Progenitor cell of endocrine pancreas (in vitro differentiated cells): ENCODE data around the gene NOS1AP. TPM values are rescaled to one million over a fixed set of nuclear protein-coding genes. Genes with fewer than 3 reads are reported as not detected.

Source experiments
- DNase-seq: peaks from one replicate; pipeline ENCODE4 v3.0.0; 2021; ENCODE audit warnings: low spot score; ENCODE audit not compliant: unreplicated experiment
- H3K27ac Mint-ChIP-seq: 2 replicates; pipeline ENCODE4 v1.8.0; 2021; ENCODE audit warnings: mild to moderate bottlenecking, moderate library complexity, mixed read lengths
- H3K27me3 Mint-ChIP-seq: 2 replicates; pipeline ENCODE4 v1.8.0; 2021; ENCODE audit warnings: mixed read lengths
- H3K36me3 Mint-ChIP-seq: 2 replicates; pipeline ENCODE4 v1.8.0; 2022; ENCODE audit warnings: mixed read lengths; ENCODE audit not compliant: insufficient read depth
- H3K4me1 Mint-ChIP-seq: 2 replicates; pipeline ENCODE4 v1.8.0; 2021; ENCODE audit warnings: low read depth, mixed read lengths
- H3K4me3 Mint-ChIP-seq: 2 replicates; pipeline ENCODE4 v1.8.0; 2021; ENCODE audit warnings: low read depth, mild to moderate bottlenecking, moderate library complexity, mixed read lengths
- H3K9me3 Mint-ChIP-seq: 2 replicates; pipeline ENCODE4 v1.8.0; 2021; ENCODE audit warnings: low read depth, mixed read lengths
- total RNA-seq: library from RNA; stranded (reverse); gene quantifications from 2 replicates; pipeline ENCODE4 v1.2.1, GENCODE V29; 2021
- TF ChIP-seq, protein P1 (sequence below): fragments of 200-600 bp; sonication (generic); IDR thresholded peaks from one replicate; pipeline ENCODE4 v1.5.0; 2021; ENCODE audit warnings: antibody characterized with exemption, mild to moderate bottlenecking; ENCODE audit not compliant: unreplicated experiment

Gene NOS1AP
- total RNA-seq, 1 donor from 2014 or later = 5.6 TPM

- Mint-ChIP-seq H3K4me3 (no peak overlapping the region), H3K36me3 (no peaks in the 10 kb centered on the region), H3K27ac (no peak overlapping the region), H3K9me3 (no peaks in the 10 kb centered on the region), H3K27me3 (peaks cover 5% of the 10 kb centered on the region), H3K4me1 (peaks cover 7% of the 10 kb centered on the region)
- no peak for DNase-seq
- TF ChIP-seq, protein P1, sequence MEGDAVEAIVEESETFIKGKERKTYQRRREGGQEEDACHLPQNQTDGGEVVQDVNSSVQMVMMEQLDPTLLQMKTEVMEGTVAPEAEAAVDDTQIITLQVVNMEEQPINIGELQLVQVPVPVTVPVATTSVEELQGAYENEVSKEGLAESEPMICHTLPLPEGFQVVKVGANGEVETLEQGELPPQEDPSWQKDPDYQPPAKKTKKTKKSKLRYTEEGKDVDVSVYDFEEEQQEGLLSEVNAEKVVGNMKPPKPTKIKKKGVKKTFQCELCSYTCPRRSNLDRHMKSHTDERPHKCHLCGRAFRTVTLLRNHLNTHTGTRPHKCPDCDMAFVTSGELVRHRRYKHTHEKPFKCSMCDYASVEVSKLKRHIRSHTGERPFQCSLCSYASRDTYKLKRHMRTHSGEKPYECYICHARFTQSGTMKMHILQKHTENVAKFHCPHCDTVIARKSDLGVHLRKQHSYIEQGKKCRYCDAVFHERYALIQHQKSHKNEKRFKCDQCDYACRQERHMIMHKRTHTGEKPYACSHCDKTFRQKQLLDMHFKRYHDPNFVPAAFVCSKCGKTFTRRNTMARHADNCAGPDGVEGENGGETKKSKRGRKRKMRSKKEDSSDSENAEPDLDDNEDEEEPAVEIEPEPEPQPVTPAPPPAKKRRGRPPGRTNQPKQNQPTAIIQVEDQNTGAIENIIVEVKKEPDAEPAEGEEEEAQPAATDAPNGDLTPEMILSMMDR = no peak
Observed at GRCh38 chr1:162230096-162230495, 160.6 kb downstream of the NOS1AP start.

- Mint-ChIP-seq H3K27me3 (peaks cover 5% of the 10 kb centered on the region), H3K9me3 (no peaks in the 10 kb centered on the region), H3K27ac (no peak overlapping the region), H3K36me3 (no peaks in the 10 kb centered on the region), H3K4me3 (no peak overlapping the region), H3K4me1 (peaks cover 7% of the 10 kb centered on the region)
- DNase-seq = no peak
- TF ChIP-seq, protein P1 = no peak
Observed at GRCh38 chr1:162230517-162230916, 161.0 kb downstream of the NOS1AP start.

- Mint-ChIP-seq H3K9me3 (no peaks in the 10 kb centered on the region), H3K27me3 (peaks cover 5% of the 10 kb centered on the region), H3K4me1 (peaks cover 5% of the 10 kb centered on the region), H3K27ac (no peak overlapping the region), H3K36me3 (no peaks in the 10 kb centered on the region), H3K4me3 (no peak overlapping the region)
- TF ChIP-seq, protein P1 = no peak
- DNase-seq = no peak
Observed at GRCh38 chr1:162232034-162232711, 162.7 kb downstream of the NOS1AP start.

- peaks cover 5% of the 10 kb centered on the region for H3K27me3 Mint-ChIP-seq
- H3K9me3 Mint-ChIP-seq = no peaks in the 10 kb centered on the region
- peaks cover 5% of the 10 kb centered on the region for H3K4me1 Mint-ChIP-seq
- DNase-seq = no peak
- no peak overlapping the region for H3K4me3 Mint-ChIP-seq
- H3K36me3 Mint-ChIP-seq = no peaks in the 10 kb centered on the region
- no peak overlapping the region for H3K27ac Mint-ChIP-seq
- TF ChIP-seq, protein P1 = no peak
Observed at GRCh38 chr1:162233066-162233465, 163.6 kb downstream of the NOS1AP start.

DNA sequence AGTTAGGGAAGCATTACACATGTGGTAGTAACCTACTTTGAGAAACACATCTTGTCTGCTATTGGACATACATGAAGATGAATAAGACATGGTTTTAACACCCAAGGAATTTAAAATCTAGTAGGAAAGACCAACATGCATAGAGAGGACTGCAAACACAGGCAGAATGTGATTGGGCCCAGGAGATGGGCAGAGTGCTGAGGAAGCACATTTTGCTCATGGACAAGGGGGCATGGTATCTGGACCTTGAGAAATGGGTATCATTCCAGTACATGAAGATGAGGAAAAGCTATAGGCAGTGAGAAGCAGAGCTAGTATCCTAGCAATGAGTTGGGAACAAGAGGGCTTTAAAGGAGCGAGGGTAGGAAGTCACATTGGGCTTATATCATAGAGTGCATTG lies 164.4 kb downstream of the NOS1AP start:
- Mint-ChIP-seq H3K4me1 (no peaks in the 10 kb centered on the region), H3K4me3 (no peak overlapping the region), H3K36me3 (no peaks in the 10 kb centered on the region), H3K27me3 (peaks cover 5% of the 10 kb centered on the region), H3K27ac (no peak overlapping the region), H3K9me3 (no peaks in the 10 kb centered on the region)
- TF ChIP-seq, protein P1 = no peak
- DNase-seq = no peak
